ENCODE measurements around the gene UPK3A. TPM values are rescaled to one million over a fixed set of nuclear protein-coding genes. Genes with fewer than 3 reads are reported as not detected.
A peak's percentile ranks its signal among the peaks of the same experiment; 100 is the strongest.
"Not testable (repeated sequence)": the region's sequence is repeated elsewhere in the genome, so short reads cannot be mapped to it uniquely, and the experiment has no call there.

The UPK3A gene
- total RNA-seq, 1 experiment from 2014 or later, result not detected

GRCh38 chr22:45281010-45281409 lies 3.7 kb upstream of the UPK3A start:
- no peak for DNase-seq (ENCODE audit: low read depth)

GRCh38 chr22:45285263-45286058 lies 712 bp downstream of the UPK3A start:
- DNase-seq (ENCODE audit: low read depth), result no peak

GRCh38 chr22:45286854-45287551 lies 2.3 kb downstream of the UPK3A start:
- no peak for DNase-seq (ENCODE audit: low read depth)

GRCh38 chr22:45290410-45290936 lies 5.7 kb downstream of the UPK3A start:
- DNase-seq (ENCODE audit: low read depth), result peak; percentile 75

GRCh38 chr22:45291061-45291930 lies 6.5 kb downstream of the UPK3A start:
- no peak for DNase-seq (ENCODE audit: low read depth)

GRCh38 chr22:45291931-45292290 lies 7.2 kb downstream of the UPK3A start:
- no peak for DNase-seq (ENCODE audit: low read depth)

GRCh38 chr22:45292731-45293442 lies 8.1 kb downstream of the UPK3A start:
- DNase-seq (ENCODE audit: low read depth), result no peak

GRCh38 chr22:45294030-45294429 lies 9.3 kb downstream of the UPK3A start:
- DNase-seq (ENCODE audit: low read depth), result no peak

GRCh38 chr22:45295004-45295403 lies 10.3 kb downstream of the UPK3A start:
- not testable (repeated sequence) for DNase-seq (ENCODE audit: low read depth)

- no peak for DNase-seq (ENCODE audit: low read depth)
Measured at GRCh38 chr22:45295492-45295891, 10.7 kb downstream of the UPK3A start.

GRCh38 chr22:45296628-45297297 lies 12.0 kb downstream of the UPK3A start:
- DNase-seq (ENCODE audit: low read depth), result no peak

GRCh38 chr22:45298934-45299505 lies 14.3 kb downstream of the UPK3A start:
- DNase-seq (ENCODE audit: low read depth), result no peak

- DNase-seq (ENCODE audit: low read depth), result no peak
Measured at GRCh38 chr22:45302751-45303150, 18.0 kb downstream of the UPK3A start.

GRCh38 chr22:45303181-45303580 lies 18.4 kb downstream of the UPK3A start:
- no peak for DNase-seq (ENCODE audit: low read depth)

GRCh38 chr22:45304971-45305370 lies 20.2 kb downstream of the UPK3A start:
- peak; percentile 44 for DNase-seq (ENCODE audit: low read depth)

GRCh38 chr22:45305456-45306075 lies 20.8 kb downstream of the UPK3A start:
- DNase-seq (ENCODE audit: low read depth), result no peak

- no peak for DNase-seq (ENCODE audit: low read depth)
Measured at GRCh38 chr22:45306139-45306538, 21.4 kb downstream of the UPK3A start.

GRCh38 chr22:45308391-45308956 lies 23.7 kb downstream of the UPK3A start:
- DNase-seq (ENCODE audit: low read depth), result no peak

GRCh38 chr22:45308957-45309421 lies 24.2 kb downstream of the UPK3A start:
- no peak for DNase-seq (ENCODE audit: low read depth)

All from Daoy (cell line).